ENCODE data around the gene SUCLG2. TPM values are rescaled to one million over a fixed set of nuclear protein-coding genes. Genes with fewer than 3 reads are reported as not detected.
A peak's percentile ranks its signal among the peaks of the same experiment; 100 is the strongest.

Gene SUCLG2
- total RNA-seq, 2 donors from 2014 or later: 43.8 to 48.1 TPM

DNA sequence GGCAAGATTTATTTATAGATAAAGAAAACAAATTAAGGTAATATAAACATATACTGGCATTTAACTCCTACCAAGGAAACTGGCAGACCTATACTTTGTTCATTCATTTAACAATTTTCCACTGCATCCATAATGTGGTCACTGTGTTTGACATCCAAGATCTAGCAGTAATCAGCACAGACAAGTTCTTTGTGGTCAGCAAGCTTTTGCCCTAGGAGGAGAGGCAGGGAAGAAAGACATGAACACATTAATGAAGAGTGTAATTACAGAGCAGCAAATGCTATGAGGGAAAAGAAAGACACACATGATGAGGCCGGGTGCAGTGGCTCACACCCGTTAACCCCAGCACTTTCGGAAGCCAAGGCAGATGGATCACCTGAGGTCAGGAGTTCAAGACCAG is 34.4 kb downstream of the SUCLG2 start:
- Mint-ChIP-seq H3K4me1 (peaks cover 22% of the 10 kb centered on the region), H3K36me3 (ENCODE audit: low read depth) (peaks cover 6% of the 10 kb centered on the region), H3K4me3 (no peak overlapping the region), H3K27me3 (no peaks in the 10 kb centered on the region), H3K27ac (peak overlapping the region; percentile 69)
- no peak for ATAC-seq
- DNase-seq: no peak
- no peaks in the 10 kb centered on the region for H3K9me3 ChIP-seq (ENCODE audit: control insufficient read depth, low read length, poor library complexity, severe bottlenecking)

GRCh38 chr3:67617518-67617917 is 36.9 kb downstream of the SUCLG2 start:
- no peak overlapping the region for H3K4me3 Mint-ChIP-seq
- H3K9me3 ChIP-seq (ENCODE audit: control insufficient read depth, low read length, poor library complexity, severe bottlenecking): no peaks in the 10 kb centered on the region
- DNase-seq (no peak), ATAC-seq (no peak)
- H3K27me3 Mint-ChIP-seq: no peaks in the 10 kb centered on the region
- peaks cover 20% of the 10 kb centered on the region for H3K4me1 Mint-ChIP-seq
- peaks cover 6% of the 10 kb centered on the region for H3K36me3 Mint-ChIP-seq (ENCODE audit: low read depth)
- no peak overlapping the region for H3K27ac Mint-ChIP-seq

DNA sequence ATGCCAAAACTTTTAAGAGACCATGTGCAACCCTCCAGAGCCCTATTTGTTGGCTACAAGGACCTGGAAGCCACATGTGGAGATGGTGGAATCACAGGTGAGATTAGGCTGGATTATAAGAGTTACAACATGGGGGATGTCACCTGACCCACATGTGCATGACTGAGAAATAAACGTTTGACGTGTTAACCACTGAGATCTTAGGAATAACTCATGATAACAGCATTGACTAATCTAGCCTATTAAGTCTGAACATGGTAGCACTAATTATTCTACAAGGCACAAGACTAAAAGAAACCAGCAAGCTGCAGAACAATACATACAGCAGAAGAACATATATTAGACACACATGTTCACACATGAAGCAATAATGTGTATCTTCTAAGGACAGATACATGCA is 38.4 kb downstream of the SUCLG2 start:
- Mint-ChIP-seq H3K36me3 (ENCODE audit: low read depth) (peaks cover 6% of the 10 kb centered on the region), H3K4me3 (no peak overlapping the region), H3K27ac (no peak overlapping the region), H3K27me3 (no peaks in the 10 kb centered on the region), H3K4me1 (peaks cover 16% of the 10 kb centered on the region)
- ATAC-seq: no peak
- DNase-seq: no peak
- no peaks in the 10 kb centered on the region for H3K9me3 ChIP-seq (ENCODE audit: control insufficient read depth, low read length, poor library complexity, severe bottlenecking)

DNA sequence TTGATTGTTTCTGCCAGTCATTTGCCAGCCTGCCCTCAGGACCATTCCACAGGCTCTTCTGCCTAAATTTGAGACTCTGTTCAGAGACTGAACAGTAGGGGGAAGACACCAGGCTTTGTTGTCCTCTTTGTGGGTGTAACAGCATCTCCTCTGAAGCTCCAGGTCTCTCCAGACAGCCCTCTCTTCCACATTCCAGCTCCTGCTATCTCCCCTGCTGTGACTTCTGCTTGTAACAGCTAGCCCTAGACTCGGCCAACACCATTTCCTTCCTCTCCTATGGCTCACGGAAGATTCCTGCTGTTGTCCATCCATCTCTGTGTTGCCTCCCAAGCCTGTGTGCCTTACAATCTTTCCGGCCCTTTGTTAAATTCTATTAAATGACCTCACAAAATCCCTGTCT is 40.2 kb downstream of the SUCLG2 start:
- H3K27ac Mint-ChIP-seq: no peak overlapping the region

GRCh38 chr3:67610458-67610857 is 44.0 kb downstream of the SUCLG2 start:
- DNase-seq (no peak), ATAC-seq (no peak)
- no peak overlapping the region for H3K27ac Mint-ChIP-seq
- H3K9me3 ChIP-seq (ENCODE audit: control insufficient read depth, low read length, poor library complexity, severe bottlenecking): no peaks in the 10 kb centered on the region
- H3K4me1 Mint-ChIP-seq: peaks cover 13% of the 10 kb centered on the region
- no peak overlapping the region for H3K4me3 Mint-ChIP-seq
- H3K36me3 Mint-ChIP-seq (ENCODE audit: low read depth): peaks cover 10% of the 10 kb centered on the region
- H3K27me3 Mint-ChIP-seq: no peaks in the 10 kb centered on the region

More for the DNA sequence above, 40.2 kb downstream of the SUCLG2 start:
- peaks cover 4% of the 10 kb centered on the region for H3K36me3 Mint-ChIP-seq (ENCODE audit: low read depth)
- no peaks in the 10 kb centered on the region for H3K9me3 ChIP-seq (ENCODE audit: control insufficient read depth, low read length, poor library complexity, severe bottlenecking)
- DNase-seq (no peak), ATAC-seq (no peak)
- H3K4me3 Mint-ChIP-seq: no peak overlapping the region
- no peaks in the 10 kb centered on the region for H3K27me3 Mint-ChIP-seq
- H3K4me1 Mint-ChIP-seq: peaks cover 11% of the 10 kb centered on the region

GRCh38 chr3:67609709-67610108 is 44.7 kb downstream of the SUCLG2 start:
- no peaks in the 10 kb centered on the region for H3K9me3 ChIP-seq (ENCODE audit: control insufficient read depth, low read length, poor library complexity, severe bottlenecking)
- DNase-seq (no peak), ATAC-seq (no peak)
- Mint-ChIP-seq H3K27me3 (no peaks in the 10 kb centered on the region), H3K36me3 (ENCODE audit: low read depth) (peaks cover 12% of the 10 kb centered on the region), H3K27ac (no peak overlapping the region), H3K4me1 (peaks cover 15% of the 10 kb centered on the region), H3K4me3 (no peak overlapping the region)

GRCh38 chr3:67608034-67608433 is 46.4 kb downstream of the SUCLG2 start:
- H3K27ac Mint-ChIP-seq: peak overlapping the region; percentile 22
- peaks cover 24% of the 10 kb centered on the region for H3K4me1 Mint-ChIP-seq
- H3K4me3 Mint-ChIP-seq: no peak overlapping the region

DNA sequence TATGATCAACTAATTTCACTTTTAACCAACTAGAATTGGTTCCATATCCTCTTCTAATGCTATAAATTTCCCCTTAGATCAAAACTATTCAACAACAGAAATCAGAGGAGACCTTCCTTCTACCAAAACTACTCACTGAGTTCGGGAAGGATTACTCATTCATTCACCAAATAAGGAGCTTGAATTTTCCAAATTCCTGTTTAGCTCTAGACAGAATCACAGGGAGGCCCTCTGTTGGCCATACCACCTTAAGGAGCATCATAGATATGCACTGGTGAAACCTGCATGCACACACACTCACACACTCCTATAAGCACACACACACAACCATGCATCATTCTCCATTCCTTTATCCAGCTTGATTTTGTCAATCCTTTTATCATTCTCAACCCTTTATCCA is 49.0 kb downstream of the SUCLG2 start:
- H3K4me1 Mint-ChIP-seq: peaks cover 40% of the 10 kb centered on the region
- ATAC-seq: no peak

More at GRCh38 chr3:67608034-67608433, 46.4 kb downstream of the SUCLG2 start:
- H3K27me3 Mint-ChIP-seq: no peaks in the 10 kb centered on the region
- ATAC-seq: no peak
- H3K36me3 Mint-ChIP-seq (ENCODE audit: low read depth): peaks cover 15% of the 10 kb centered on the region
- DNase-seq: no peak
- H3K9me3 ChIP-seq (ENCODE audit: control insufficient read depth, low read length, poor library complexity, severe bottlenecking): no peaks in the 10 kb centered on the region

GRCh38 chr3:67602816-67603215 is 51.6 kb downstream of the SUCLG2 start:
- Mint-ChIP-seq H3K36me3 (ENCODE audit: low read depth) (peaks cover 16% of the 10 kb centered on the region), H3K4me3 (peak overlapping the region; percentile 83), H3K4me1 (peaks cover 52% of the 10 kb centered on the region), H3K27me3 (no peaks in the 10 kb centered on the region), H3K27ac (peak overlapping the region; percentile 89)
- ATAC-seq (no peak), DNase-seq (no peak)
- H3K9me3 ChIP-seq (ENCODE audit: control insufficient read depth, low read length, poor library complexity, severe bottlenecking): no peaks in the 10 kb centered on the region

More for the DNA sequence above, 49.0 kb downstream of the SUCLG2 start:
- no peaks in the 10 kb centered on the region for H3K9me3 ChIP-seq (ENCODE audit: control insufficient read depth, low read length, poor library complexity, severe bottlenecking)
- no peak for DNase-seq
- H3K36me3 Mint-ChIP-seq (ENCODE audit: low read depth): peaks cover 15% of the 10 kb centered on the region
- H3K4me3 Mint-ChIP-seq: no peak overlapping the region
- no peaks in the 10 kb centered on the region for H3K27me3 Mint-ChIP-seq
- H3K27ac Mint-ChIP-seq: peak overlapping the region; percentile 87

DNA sequence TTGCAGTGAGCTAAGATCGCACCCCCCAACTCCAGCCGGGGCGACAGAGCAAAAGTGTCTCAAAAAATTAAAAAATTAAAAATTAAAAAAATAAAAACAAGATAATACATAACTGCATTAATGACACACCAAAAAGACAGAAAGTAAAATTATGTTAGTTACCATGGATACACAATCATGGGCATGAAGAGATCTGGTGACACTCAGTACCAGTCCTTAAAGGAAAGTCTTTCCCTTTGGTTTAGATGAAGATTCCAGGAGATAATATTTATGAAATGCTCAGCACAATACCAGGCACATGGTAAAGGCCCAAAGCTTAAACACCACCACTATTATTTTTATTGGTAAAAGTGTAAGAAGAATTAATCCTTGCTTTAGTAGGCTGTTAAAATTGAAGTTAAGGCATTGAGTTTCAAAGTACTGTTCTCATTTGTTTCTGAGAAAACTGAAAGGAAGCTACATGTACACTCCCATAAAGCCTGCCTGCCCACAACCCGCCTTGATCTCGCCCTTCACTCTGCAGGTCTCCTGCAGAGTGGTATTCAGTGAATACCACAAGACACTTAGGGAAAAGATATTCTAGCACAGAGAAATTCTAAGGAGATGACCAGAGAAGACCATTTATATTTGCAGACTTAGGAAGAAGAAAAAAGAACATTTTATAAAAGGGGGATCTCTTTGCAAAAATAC is 52.3 kb downstream of the SUCLG2 start:
- no peaks in the 10 kb centered on the region for H3K27me3 Mint-ChIP-seq
- DNase-seq (no peak), ATAC-seq (peak; percentile 75)
- H3K27ac Mint-ChIP-seq: peak overlapping the region; percentile 89
- peak overlapping the region; percentile 83 for H3K4me3 Mint-ChIP-seq
- peaks cover 13% of the 10 kb centered on the region for H3K36me3 Mint-ChIP-seq (ENCODE audit: low read depth)
- no peaks in the 10 kb centered on the region for H3K9me3 ChIP-seq (ENCODE audit: control insufficient read depth, low read length, poor library complexity, severe bottlenecking)
- H3K4me1 Mint-ChIP-seq: peaks cover 52% of the 10 kb centered on the region

- DNase-seq: no peak
- H3K4me3 Mint-ChIP-seq: no peak overlapping the region
- no peaks in the 10 kb centered on the region for H3K27me3 Mint-ChIP-seq
- no peak for ATAC-seq
- H3K4me1 Mint-ChIP-seq: peaks cover 56% of the 10 kb centered on the region
- H3K9me3 ChIP-seq (ENCODE audit: control insufficient read depth, low read length, poor library complexity, severe bottlenecking): no peaks in the 10 kb centered on the region
- peaks cover 15% of the 10 kb centered on the region for H3K36me3 Mint-ChIP-seq (ENCODE audit: low read depth)
- H3K27ac Mint-ChIP-seq: peak overlapping the region; percentile 89
Measured at GRCh38 chr3:67601385-67601784, 53.0 kb downstream of the SUCLG2 start.

DNA sequence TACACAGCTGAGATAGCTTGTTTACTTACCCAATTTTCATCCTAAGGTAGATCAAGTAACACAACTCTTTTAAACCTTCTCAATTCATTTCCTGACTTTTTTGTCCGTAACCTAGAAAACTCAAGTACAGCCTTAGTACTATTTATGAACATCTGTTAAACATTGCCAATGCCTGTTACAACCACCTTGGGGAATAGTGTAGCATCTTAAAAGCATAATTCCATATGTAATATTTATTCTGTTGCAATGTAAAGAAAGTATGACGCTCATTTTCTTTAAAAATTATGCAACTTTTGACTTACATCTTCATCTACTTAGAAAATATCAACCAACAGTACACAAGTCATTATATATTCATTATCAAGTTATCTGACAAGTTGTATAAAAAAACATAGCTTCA is 54.6 kb downstream of the SUCLG2 start:
- Mint-ChIP-seq H3K27ac (peak overlapping the region; percentile 89), H3K36me3 (ENCODE audit: low read depth) (peaks cover 7% of the 10 kb centered on the region), H3K4me3 (no peak overlapping the region)

GRCh38 chr3:67598814-67599556 is 55.4 kb downstream of the SUCLG2 start:
- ATAC-seq: no peak
- Mint-ChIP-seq H3K4me3 (no peak overlapping the region), H3K36me3 (ENCODE audit: low read depth) (peaks cover 4% of the 10 kb centered on the region)

More for the DNA sequence above, 54.6 kb downstream of the SUCLG2 start:
- Mint-ChIP-seq H3K4me1 (peaks cover 53% of the 10 kb centered on the region), H3K27me3 (no peaks in the 10 kb centered on the region)
- no peak for DNase-seq
- no peak for ATAC-seq
- no peaks in the 10 kb centered on the region for H3K9me3 ChIP-seq (ENCODE audit: control insufficient read depth, low read length, poor library complexity, severe bottlenecking)

More at GRCh38 chr3:67598814-67599556, 55.4 kb downstream of the SUCLG2 start:
- H3K27ac Mint-ChIP-seq: peak overlapping the region; percentile 46
- DNase-seq: no peak
- peaks cover 48% of the 10 kb centered on the region for H3K4me1 Mint-ChIP-seq
- H3K27me3 Mint-ChIP-seq: no peaks in the 10 kb centered on the region
- H3K9me3 ChIP-seq (ENCODE audit: control insufficient read depth, low read length, poor library complexity, severe bottlenecking): no peaks in the 10 kb centered on the region
